HepG2 (cell line): ENCODE results near the gene DNALI1. TPM values are rescaled to one million over a fixed set of nuclear protein-coding genes. Genes with fewer than 3 reads are reported as not detected.

Source experiments
- CBX1 ChIP-seq: IDR thresholded peaks from one replicate; pipeline ENCODE4 v1.6.1; 2016; ENCODE audit warnings: antibody characterized with exemption, low read depth
- CHD2 ChIP-seq: IDR thresholded peaks from 2 replicates; pipeline ENCODE4 v1.6.1; 2011; ENCODE audit warnings: low read depth, low read length, improper control_type of control experiment
- DNMT3B ChIP-seq: conservative IDR thresholded peaks from 2 replicates; pipeline ENCODE4 v1.6.1; 2016; ENCODE audit warnings: missing biosample characterization, control low read depth
- DPF2 ChIP-seq: sonication (generic); formaldehyde crosslinking; IDR thresholded peaks from 2 replicates; pipeline ENCODE4 v1.4.0; 2020; ENCODE audit warnings: mild to moderate bottlenecking, low read depth, missing genetic modification reagents, borderline replicate concordance
- GATAD1 ChIP-seq: IDR thresholded peaks from 2 replicates; pipeline ENCODE4 v1.6.1; 2016; ENCODE audit warnings: missing genetic modification reagents, missing compliant biosample characterization
- KMT2B ChIP-seq: IDR thresholded peaks from 2 replicates; pipeline ENCODE4 v1.6.1; 2016; ENCODE audit warnings: missing genetic modification reagents, missing compliant biosample characterization
- MED1 ChIP-seq: sonication (generic); formaldehyde crosslinking; IDR thresholded peaks from 2 replicates; pipeline ENCODE4 v1.4.0; 2020; ENCODE audit warnings: missing genetic modification reagents
- NFYC ChIP-seq: IDR thresholded peaks from 2 replicates; pipeline ENCODE4 v1.6.1; 2016; ENCODE audit warnings: missing genetic modification reagents, missing compliant biosample characterization
- NR2F2 ChIP-seq: IDR thresholded peaks from 2 replicates; pipeline ENCODE4 v1.6.1; 2012; ENCODE audit warnings: low read depth, inconsistent platforms, borderline replicate concordance
- PCBP2 ChIP-seq: fragments of 200-400 bp; formaldehyde crosslinking; optimal IDR thresholded peaks from 2 replicates; pipeline ENCODE3; 2018; ENCODE audit warnings: low read length, low read depth; ENCODE audit not compliant: poor library complexity, severe bottlenecking
- RFX1 ChIP-seq: fragments of 450-650 bp; IDR thresholded peaks from 2 replicates; pipeline ENCODE4 v1.6.1; 2017
- ZNF598 ChIP-seq: sonication (generic); formaldehyde crosslinking; IDR thresholded peaks from 2 replicates; pipeline ENCODE4 v1.5.1; 2020; ENCODE audit warnings: mild to moderate bottlenecking, missing genetic modification reagents, borderline replicate concordance
- ZNF614 ChIP-seq: IDR thresholded peaks from 2 replicates; pipeline ENCODE4 v1.6.1; 2018; ENCODE audit warnings: missing biosample characterization, missing genetic modification reagents, inconsistent platforms, borderline replicate concordance
- ZSCAN12 ChIP-seq: sonication (generic); formaldehyde crosslinking; IDR thresholded peaks from 2 replicates; pipeline ENCODE4 v1.9.0; 2021; ENCODE audit warnings: mild to moderate bottlenecking, missing genetic modification reagents
- polyA plus RNA-seq, 8 experiments: library from polyadenylated mRNA; depleted of rRNA in 3 of 8; stranded (reverse) in 7 of 8; unstranded in 1 of 8; fragments of >200 nt; fragmentation: Illumina TruSeq in 4 of 8; extraction: Trizol in 4 of 8; gene quantifications; 2 replicates each; pipeline versions ENCODE4 v1.2.1 to v1.2.3, GENCODE V29; 2011 to 2016; ENCODE audit warnings: low read depth in 4 of 8, missing spikeins in 1 of 8, mixed read lengths in 1 of 8; ENCODE audit not compliant: insufficient read depth in 1 of 8
- total RNA-seq, 5 experiments: library from RNA; depleted of rRNA; stranded (reverse); fragments of >200 nt; fragmentation: Illumina TruSeq; extraction: Trizol; gene quantifications; 2 replicates each; pipeline ENCODE4 v1.2.3, GENCODE V29; 2016; ENCODE audit warnings: low read depth in 1 of 5
- TF ChIP-seq, protein P1 (sequence below): sonication (generic); formaldehyde crosslinking; IDR thresholded peaks from 2 replicates; pipeline ENCODE4 v1.5.1; 2020; ENCODE audit warnings: mild to moderate bottlenecking, missing genetic modification reagents, moderate library complexity
- TF ChIP-seq, protein P2 (sequence below): sonication (generic); formaldehyde crosslinking; IDR thresholded peaks from 2 replicates; pipeline ENCODE4 v1.8.0; 2022; ENCODE audit warnings: mild to moderate bottlenecking, missing genetic modification reagents, moderate library complexity
- TF ChIP-seq, protein P3 (sequence below): sonication (generic); formaldehyde crosslinking; IDR thresholded peaks from 2 replicates; pipeline ENCODE4 v1.5.1; 2020; ENCODE audit warnings: missing genetic modification reagents, mild to moderate bottlenecking, borderline replicate concordance
- TF ChIP-seq, protein P4 (sequence below): sonication (generic); formaldehyde crosslinking; IDR thresholded peaks from 2 replicates; pipeline ENCODE4 v1.4.0; 2020; ENCODE audit warnings: low read depth, mild to moderate bottlenecking, missing genetic modification reagents
- TF ChIP-seq, protein P5 (sequence below): sonication (generic); formaldehyde crosslinking; IDR thresholded peaks from 2 replicates; pipeline ENCODE4 v1.5.1; 2020; ENCODE audit warnings: missing genetic modification reagents, mild to moderate bottlenecking, borderline replicate concordance
- TF ChIP-seq, protein P6 (sequence below): sonication (generic); formaldehyde crosslinking; IDR thresholded peaks from 2 replicates; pipeline ENCODE4 v1.4.0; 2020; ENCODE audit warnings: missing genetic modification reagents

The DNALI1 gene
- total and polyA plus RNA-seq, 2 of the 13 experiments (the other 11 are each of a cell fraction or from before 2014, with no cell fraction given) = 0.42 to 0.70 TPM

DNA sequence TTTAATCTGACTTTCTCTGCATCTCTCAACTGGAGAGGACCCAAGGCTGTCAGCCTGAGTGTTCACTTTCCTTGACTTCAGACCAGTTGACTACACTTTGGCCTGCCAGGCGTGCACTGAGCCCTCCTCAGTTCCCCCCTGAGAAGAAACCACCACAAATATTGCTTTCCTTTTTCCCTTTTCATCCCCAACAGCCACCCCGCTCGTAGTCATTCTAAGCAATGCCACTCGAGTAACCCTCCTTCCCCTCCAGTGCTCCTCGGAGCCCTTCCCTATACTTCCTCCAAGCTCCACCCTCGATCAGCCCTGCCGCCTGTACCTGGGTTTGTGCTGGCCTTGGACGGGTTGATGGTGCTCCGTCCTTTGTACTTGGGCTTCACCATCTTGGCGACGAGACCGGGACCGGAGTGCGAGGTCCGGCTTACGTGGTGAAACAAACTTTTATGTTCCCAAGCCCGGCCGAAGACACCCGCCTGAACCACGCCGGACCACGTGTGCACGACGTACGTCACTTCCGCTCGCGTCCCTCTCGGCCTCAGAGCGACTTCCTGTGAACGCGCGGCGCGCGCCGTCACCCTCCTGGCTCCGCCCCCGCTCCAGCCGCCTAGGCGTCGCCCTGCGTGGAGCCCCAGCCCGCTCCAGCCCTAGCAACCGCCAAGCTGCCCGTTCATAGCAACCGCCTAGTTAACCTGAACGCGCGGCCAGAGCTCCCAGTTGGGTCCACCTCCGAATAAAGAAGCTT is 38.9 kb downstream of the DNALI1 start, which contains the start of gene GNL2 (continued):
- TF ChIP-seq, protein P1, sequence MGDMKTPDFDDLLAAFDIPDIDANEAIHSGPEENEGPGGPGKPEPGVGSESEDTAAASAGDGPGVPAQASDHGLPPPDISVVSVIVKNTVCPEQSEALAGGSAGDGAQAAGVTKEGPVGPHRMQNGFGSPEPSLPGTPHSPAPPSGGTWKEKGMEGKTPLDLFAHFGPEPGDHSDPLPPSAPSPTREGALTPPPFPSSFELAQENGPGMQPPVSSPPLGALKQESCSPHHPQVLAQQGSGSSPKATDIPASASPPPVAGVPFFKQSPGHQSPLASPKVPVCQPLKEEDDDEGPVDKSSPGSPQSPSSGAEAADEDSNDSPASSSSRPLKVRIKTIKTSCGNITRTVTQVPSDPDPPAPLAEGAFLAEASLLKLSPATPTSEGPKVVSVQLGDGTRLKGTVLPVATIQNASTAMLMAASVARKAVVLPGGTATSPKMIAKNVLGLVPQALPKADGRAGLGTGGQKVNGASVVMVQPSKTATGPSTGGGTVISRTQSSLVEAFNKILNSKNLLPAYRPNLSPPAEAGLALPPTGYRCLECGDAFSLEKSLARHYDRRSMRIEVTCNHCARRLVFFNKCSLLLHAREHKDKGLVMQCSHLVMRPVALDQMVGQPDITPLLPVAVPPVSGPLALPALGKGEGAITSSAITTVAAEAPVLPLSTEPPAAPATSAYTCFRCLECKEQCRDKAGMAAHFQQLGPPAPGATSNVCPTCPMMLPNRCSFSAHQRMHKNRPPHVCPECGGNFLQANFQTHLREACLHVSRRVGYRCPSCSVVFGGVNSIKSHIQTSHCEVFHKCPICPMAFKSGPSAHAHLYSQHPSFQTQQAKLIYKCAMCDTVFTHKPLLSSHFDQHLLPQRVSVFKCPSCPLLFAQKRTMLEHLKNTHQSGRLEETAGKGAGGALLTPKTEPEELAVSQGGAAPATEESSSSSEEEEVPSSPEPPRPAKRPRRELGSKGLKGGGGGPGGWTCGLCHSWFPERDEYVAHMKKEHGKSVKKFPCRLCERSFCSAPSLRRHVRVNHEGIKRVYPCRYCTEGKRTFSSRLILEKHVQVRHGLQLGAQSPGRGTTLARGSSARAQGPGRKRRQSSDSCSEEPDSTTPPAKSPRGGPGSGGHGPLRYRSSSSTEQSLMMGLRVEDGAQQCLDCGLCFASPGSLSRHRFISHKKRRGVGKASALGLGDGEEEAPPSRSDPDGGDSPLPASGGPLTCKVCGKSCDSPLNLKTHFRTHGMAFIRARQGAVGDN (CRISPR knock-in tag) = peak; percentile 98
- TF ChIP-seq MED1 (CRISPR knock-in tag) = peak; percentile 65
- TF ChIP-seq GATAD1 (CRISPR knock-in tag) = peak; percentile 94
- TF ChIP-seq, protein P2, sequence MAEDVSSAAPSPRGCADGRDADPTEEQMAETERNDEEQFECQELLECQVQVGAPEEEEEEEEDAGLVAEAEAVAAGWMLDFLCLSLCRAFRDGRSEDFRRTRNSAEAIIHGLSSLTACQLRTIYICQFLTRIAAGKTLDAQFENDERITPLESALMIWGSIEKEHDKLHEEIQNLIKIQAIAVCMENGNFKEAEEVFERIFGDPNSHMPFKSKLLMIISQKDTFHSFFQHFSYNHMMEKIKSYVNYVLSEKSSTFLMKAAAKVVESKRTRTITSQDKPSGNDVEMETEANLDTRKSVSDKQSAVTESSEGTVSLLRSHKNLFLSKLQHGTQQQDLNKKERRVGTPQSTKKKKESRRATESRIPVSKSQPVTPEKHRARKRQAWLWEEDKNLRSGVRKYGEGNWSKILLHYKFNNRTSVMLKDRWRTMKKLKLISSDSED (CRISPR knock-in tag) = no peak
- TF ChIP-seq CHD2 = no peak
- TF ChIP-seq, protein P3, sequence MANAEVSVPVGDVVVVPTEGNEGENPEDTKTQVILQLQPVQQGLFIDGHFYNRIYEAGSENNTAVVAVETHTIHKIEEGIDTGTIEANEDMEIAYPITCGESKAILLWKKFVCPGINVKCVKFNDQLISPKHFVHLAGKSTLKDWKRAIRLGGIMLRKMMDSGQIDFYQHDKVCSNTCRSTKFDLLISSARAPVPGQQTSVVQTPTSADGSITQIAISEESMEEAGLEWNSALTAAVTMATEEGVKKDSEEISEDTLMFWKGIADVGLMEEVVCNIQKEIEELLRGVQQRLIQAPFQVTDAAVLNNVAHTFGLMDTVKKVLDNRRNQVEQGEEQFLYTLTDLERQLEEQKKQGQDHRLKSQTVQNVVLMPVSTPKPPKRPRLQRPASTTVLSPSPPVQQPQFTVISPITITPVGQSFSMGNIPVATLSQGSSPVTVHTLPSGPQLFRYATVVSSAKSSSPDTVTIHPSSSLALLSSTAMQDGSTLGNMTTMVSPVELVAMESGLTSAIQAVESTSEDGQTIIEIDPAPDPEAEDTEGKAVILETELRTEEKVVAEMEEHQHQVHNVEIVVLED (CRISPR knock-in tag) = peak; percentile 92
- TF ChIP-seq, protein P4, sequence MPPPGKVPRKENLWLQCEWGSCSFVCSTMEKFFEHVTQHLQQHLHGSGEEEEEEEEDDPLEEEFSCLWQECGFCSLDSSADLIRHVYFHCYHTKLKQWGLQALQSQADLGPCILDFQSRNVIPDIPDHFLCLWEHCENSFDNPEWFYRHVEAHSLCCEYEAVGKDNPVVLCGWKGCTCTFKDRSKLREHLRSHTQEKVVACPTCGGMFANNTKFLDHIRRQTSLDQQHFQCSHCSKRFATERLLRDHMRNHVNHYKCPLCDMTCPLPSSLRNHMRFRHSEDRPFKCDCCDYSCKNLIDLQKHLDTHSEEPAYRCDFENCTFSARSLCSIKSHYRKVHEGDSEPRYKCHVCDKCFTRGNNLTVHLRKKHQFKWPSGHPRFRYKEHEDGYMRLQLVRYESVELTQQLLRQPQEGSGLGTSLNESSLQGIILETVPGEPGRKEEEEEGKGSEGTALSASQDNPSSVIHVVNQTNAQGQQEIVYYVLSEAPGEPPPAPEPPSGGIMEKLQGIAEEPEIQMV (CRISPR knock-in tag) = no peak
- TF ChIP-seq, protein P5, sequence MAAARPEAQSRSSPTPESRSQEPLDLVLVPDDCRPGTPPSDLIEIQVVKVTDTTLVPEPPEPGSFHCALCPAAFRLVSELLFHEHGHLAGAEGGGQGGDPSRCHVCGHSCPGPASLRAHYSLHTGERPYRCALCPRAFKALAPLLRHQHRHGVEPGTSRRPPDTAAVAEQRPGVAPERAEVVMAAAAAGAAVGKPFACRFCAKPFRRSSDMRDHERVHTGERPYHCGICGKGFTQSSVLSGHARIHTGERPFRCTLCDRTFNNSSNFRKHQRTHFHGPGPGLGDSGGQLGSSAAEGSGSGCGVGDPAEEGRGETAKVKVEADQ (CRISPR knock-in tag) = no peak
- peak; percentile 58 for TF ChIP-seq CBX1
- no peak; the same call in 1 of the 2 replicates for TF ChIP-seq NFYC (CRISPR knock-in tag)
- no peak; the same call in 1 of the 2 replicates for TF ChIP-seq ZNF614
- TF ChIP-seq DNMT3B (CRISPR knock-in tag) = no peak
- TF ChIP-seq, protein P6, sequence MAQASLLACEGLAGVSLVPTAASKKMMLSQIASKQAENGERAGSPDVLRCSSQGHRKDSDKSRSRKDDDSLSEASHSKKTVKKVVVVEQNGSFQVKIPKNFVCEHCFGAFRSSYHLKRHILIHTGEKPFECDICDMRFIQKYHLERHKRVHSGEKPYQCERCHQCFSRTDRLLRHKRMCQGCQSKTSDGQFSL (CRISPR knock-in tag) = no peak
- TF ChIP-seq PCBP2 = no peak
- TF ChIP-seq ZNF598 (CRISPR knock-in tag) = no peak
- no peak for TF ChIP-seq ZSCAN12 (CRISPR knock-in tag)
- no peak for TF ChIP-seq NR2F2
- peak; percentile 86 for TF ChIP-seq KMT2B (CRISPR knock-in tag)
- TF ChIP-seq RFX1 = peak; percentile 87
- no peak for TF ChIP-seq DPF2
